Cardiac muscle cell (in vitro differentiated cells and primary cell): ENCODE measurements around the gene ATP2B2. TPM values are rescaled to one million over a fixed set of nuclear protein-coding genes. Genes with fewer than 3 reads are reported as not detected.

Source experiments
- DNase-seq, 2 donors: peaks; one replicate each; pipeline versions ENCODE4 v3.0.0 to v3.0.0-alpha.2; 2010 to 2017; ENCODE audit warnings: low read depth in 1 of 2, low spot score in 1 of 2
- H3K27ac ChIP-seq: fragments of 200-600 bp; sonication (generic); 2 replicates; pipeline ENCODE4 v1.5.1; 2016
- H3K27me3 ChIP-seq: fragments of 200-600 bp; sonication (generic); 2 replicates; pipeline ENCODE4 v1.6.0; 2016; ENCODE audit warnings: control low read depth
- H3K36me3 ChIP-seq: fragments of 200-600 bp; sonication (generic); 2 replicates; pipeline ENCODE4 v1.5.1; 2016; ENCODE audit warnings: control low read depth
- H3K4me1 ChIP-seq: fragments of 200-600 bp; sonication (generic); 2 replicates; pipeline ENCODE4 v1.8.1; 2017; ENCODE audit warnings: low read depth, mild to moderate bottlenecking, mixed run types
- H3K4me3 ChIP-seq: fragments of 200-600 bp; sonication (generic); 2 replicates; pipeline ENCODE4 v1.5.1; 2016; ENCODE audit warnings: mild to moderate bottlenecking
- H3K9me3 ChIP-seq: fragments of 200-600 bp; sonication (generic); 2 replicates; pipeline ENCODE4 v1.5.1; 2017; ENCODE audit warnings: low read depth, mild to moderate bottlenecking, control low read depth
- polyA plus RNA-seq: library from polyadenylated mRNA; unstranded; fragments of >200 nt; fragmentation: Nextera tagmentation; extraction: Ambion mirVana; gene quantifications from 2 replicates; pipeline ENCODE4 v1.2.1, GENCODE V29; 2016
- total RNA-seq: library from RNA; depleted of rRNA; stranded (reverse); fragments of >200 nt; gene quantifications from 2 replicates; pipeline ENCODE4 v1.2.3, GENCODE V29; 2016
- TF ChIP-seq, protein P1 (sequence below): IDR thresholded peaks from 2 replicates; pipeline ENCODE4 v1.5.1; 2012; ENCODE audit warnings: low read depth, mild to moderate bottlenecking, low read length

Gene ATP2B2
- total and polyA plus RNA-seq, 2 experiments from 2014 or later = 0.22 to 0.77 TPM

DNA sequence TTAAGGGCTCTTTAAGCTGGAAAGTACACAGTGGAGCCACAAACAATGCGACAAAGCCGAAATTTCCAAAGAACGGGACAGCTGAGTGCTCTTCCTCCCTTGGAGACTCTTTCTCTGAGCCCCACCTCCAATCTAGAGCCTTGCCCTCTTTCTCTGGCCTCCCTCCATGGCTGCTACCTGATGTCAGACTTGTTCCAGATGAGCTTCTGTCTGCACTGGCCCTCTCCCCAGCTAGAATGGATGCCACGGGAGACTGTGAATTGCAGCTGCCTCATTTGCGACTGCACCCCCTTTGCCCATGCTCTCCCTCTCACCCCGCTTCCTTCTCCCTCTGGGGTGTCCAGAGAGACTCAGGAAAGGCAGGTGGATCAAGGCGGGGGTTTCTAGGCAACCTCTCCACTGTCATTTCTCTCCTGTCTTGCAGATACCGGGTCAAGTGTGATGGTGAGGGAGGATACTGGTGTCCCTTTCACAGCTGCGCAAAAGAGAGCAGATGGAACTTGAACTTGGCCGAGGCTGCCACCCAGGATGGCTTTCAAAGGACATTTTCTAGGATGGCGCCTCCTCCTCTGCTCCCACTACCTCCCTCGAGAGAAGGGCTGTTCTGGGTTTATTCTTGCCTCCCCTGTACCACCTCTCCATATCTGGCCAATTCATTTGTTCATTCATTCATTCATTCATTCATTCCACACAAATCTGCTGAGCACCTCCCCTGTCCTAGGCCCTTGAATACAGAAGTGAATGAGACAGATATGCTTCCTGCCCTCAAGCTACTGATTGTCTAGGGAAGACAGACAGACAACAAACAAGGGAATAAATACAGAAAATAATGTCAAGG is 12.8 kb downstream of the ATP2B2 start:
- H3K27me3 ChIP-seq = no peaks in the 10 kb centered on the region
- no peaks in the 10 kb centered on the region for H3K9me3 ChIP-seq
- TF ChIP-seq, protein P1, sequence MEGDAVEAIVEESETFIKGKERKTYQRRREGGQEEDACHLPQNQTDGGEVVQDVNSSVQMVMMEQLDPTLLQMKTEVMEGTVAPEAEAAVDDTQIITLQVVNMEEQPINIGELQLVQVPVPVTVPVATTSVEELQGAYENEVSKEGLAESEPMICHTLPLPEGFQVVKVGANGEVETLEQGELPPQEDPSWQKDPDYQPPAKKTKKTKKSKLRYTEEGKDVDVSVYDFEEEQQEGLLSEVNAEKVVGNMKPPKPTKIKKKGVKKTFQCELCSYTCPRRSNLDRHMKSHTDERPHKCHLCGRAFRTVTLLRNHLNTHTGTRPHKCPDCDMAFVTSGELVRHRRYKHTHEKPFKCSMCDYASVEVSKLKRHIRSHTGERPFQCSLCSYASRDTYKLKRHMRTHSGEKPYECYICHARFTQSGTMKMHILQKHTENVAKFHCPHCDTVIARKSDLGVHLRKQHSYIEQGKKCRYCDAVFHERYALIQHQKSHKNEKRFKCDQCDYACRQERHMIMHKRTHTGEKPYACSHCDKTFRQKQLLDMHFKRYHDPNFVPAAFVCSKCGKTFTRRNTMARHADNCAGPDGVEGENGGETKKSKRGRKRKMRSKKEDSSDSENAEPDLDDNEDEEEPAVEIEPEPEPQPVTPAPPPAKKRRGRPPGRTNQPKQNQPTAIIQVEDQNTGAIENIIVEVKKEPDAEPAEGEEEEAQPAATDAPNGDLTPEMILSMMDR = no peak
- no peaks in the 10 kb centered on the region for H3K4me1 ChIP-seq
- no peaks in the 10 kb centered on the region for H3K36me3 ChIP-seq
- H3K4me3 ChIP-seq = no peak overlapping the region
- H3K27ac ChIP-seq = no peak overlapping the region
- DNase-seq = no peak

DNA sequence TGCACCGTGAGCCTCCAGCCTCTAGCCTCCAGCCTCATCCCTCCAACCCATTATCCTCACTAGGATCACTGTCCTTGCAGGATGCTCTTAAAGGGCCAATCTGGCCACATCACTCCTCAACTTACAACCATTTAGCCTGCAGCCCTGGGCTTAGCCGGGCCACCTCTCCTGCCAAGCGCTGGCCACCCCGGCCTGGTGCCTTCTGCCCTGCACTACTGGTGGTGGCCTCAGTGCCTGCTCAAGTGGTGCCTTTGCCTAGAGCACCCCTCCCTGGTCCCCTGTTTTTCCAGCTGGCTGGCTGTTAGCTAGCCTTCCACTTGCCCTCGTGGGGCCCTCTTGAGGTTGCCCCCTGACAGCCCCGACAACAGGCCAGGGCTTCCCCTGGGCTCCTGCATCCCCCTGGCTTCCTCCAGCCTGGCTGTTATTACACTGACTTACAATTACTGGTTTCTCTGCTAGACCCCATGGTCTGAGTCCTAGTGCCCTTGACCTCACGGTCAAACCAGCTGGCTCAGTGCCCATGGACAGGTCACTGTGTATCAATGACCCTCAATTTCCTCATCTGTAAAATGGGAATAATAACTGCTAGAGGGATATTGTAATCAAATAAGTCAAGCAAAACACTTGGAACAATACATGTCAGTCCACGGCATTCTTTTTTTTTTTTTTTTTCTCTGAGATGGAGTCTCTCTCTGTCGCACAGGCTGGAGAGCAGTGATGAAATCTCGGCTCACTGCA is 15.5 kb downstream of the ATP2B2 start:
- Histone ChIP-seq H3K4me1 (no peaks in the 10 kb centered on the region), H3K27ac (no peak overlapping the region), H3K36me3 (no peaks in the 10 kb centered on the region), H3K27me3 (no peaks in the 10 kb centered on the region), H3K4me3 (no peak overlapping the region), H3K9me3 (no peaks in the 10 kb centered on the region)
- no peak for DNase-seq
- TF ChIP-seq, protein P1 = no peak

DNA sequence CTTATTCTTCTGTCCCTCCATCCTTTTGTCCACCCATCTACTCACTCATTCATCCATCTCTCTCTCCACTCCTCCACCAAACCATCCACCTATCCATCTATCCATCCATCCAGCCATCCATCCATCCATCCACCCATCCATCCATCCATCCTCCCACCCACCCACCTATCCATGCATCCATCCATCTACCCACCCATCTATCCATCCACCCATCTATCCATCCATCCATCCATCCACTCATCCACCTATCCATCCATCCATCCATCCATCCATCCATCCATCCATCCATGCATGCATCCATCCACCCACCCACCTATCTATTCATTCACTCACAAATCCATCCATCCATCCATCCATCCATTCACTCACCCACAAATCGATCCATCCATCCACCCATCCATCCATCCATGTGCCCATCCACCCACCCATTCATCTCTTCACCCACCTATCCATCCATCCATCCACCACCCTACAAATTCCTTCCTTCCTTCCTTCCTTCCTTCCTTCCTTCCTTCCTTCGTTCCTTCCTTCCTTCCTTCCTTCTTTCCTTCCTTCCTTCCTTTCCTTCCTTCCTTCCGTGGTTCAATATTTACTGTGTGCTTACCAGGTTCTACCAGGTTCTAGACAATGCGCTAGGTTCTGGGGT is 17.3 kb downstream of the ATP2B2 start:
- no peak overlapping the region for H3K27ac ChIP-seq
- TF ChIP-seq, protein P1 = no peak

DNA sequence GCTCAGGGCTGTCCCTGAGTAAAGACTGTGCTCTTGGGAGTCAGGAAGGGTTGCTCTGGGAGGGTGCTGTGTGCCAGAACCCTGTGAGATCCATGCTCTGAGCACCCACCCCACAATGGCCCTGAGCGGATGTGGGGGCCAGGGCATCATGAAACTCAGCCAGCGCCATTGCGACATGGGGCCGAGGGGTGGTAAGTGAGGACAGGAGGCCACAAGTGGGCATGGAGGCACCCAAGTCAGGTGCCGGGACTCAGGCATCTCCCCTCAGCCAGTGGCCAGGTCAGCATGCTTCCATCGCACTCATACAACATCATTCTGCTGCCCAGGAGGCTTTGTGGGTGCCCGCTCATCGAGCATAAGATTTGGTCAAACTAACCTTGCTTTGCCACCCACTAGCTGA is 19.6 kb downstream of the ATP2B2 start:
- no peak for DNase-seq
- Histone ChIP-seq H3K9me3 (no peaks in the 10 kb centered on the region), H3K36me3 (no peaks in the 10 kb centered on the region), H3K27ac (no peak overlapping the region), H3K4me3 (no peak overlapping the region), H3K4me1 (no peaks in the 10 kb centered on the region), H3K27me3 (no peaks in the 10 kb centered on the region)
- TF ChIP-seq, protein P1 = no peak

More for the DNA sequence above, 17.3 kb downstream of the ATP2B2 start:
- DNase-seq = no peak
- no peaks in the 10 kb centered on the region for H3K9me3 ChIP-seq
- no peaks in the 10 kb centered on the region for H3K27me3 ChIP-seq
- H3K36me3 ChIP-seq = no peaks in the 10 kb centered on the region
- H3K4me3 ChIP-seq = no peak overlapping the region
- no peaks in the 10 kb centered on the region for H3K4me1 ChIP-seq

GRCh38 chr3:10485380-10485779 is 20.0 kb downstream of the ATP2B2 start:
- H3K27me3 ChIP-seq = no peaks in the 10 kb centered on the region
- TF ChIP-seq, protein P1 = no peak
- H3K36me3 ChIP-seq = no peaks in the 10 kb centered on the region
- DNase-seq = no peak
- no peaks in the 10 kb centered on the region for H3K9me3 ChIP-seq
- no peak overlapping the region for H3K27ac ChIP-seq
- H3K4me1 ChIP-seq = no peaks in the 10 kb centered on the region
- H3K4me3 ChIP-seq = no peak overlapping the region
